Stimulated activated naive CD4-positive, alpha-beta T cell treated with Interleukin-2 at 50 U/mL for 16 hours (primary cell): Measurements from ENCODE around the gene EEPD1.

Experiments used
- DNase-seq: peaks from one replicate; lab custom pipeline; 2025; lab: John Stamatoyannopoulos, UW

Gene EEPD1

DNA sequence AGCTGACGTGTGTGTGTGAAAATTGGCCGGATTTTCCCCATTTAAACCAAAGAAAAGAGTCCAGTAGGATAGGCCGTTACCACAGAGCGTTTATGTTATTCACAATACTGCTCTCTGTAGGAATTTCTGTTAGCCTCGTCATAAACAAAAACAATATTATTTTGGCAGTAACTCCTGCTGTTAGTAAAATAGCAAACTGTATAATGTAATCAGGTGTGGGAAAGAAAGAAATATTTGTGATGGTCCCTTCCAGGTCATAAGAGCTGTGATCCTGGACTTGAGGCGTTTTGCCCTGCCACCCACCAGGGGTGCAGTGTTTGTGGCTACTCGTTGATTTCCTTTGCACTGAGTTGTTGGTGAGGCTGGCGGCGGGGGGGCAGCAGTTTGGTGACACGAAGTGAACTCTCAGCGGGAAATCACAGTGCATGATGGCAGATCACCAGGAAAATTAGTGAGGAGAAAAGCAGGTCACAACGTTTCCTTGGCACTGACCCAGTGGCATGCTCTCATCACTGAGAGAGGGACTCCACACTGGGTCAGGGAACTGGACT lies 2.8 kb downstream of the EEPD1 start:
- DNase-seq, result no peak

DNA sequence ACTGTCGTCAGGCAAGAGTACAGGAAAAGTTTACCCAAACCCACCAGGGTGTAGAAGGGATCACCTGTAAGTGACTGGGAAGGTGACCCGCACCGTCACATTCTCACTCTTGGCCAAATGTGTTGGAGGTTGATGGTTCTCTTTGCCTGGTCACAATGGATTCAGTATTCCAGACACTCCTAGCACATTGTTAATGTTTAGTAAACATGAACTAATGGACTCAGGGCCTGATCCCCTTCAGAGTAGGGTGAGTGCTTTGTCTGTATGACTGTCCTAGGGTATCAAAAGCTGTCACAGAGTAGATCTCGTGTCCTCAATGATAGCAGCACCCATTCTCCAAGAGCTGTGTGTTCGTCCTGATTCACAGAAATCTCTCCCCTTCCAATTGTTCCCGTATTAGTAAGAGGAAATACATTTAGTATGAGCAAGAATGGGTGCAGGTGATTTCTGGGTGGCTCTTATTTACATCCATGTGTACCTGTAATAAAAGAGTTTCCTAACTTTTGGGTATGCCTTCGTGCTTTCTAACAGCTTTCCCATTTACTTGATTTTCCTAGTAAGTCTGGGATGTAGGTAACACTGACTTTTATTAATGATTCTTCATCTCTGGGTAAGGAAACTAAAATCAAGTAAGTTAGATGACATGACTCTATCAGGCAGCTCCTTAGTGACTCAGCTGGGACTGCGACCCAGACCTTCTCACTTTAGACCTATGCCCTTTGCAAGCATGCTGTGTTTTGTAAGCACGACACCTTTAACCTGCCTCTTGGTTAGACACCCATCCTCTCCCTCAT lies 4.7 kb downstream of the EEPD1 start:
- DNase-seq, result no peak

DNA sequence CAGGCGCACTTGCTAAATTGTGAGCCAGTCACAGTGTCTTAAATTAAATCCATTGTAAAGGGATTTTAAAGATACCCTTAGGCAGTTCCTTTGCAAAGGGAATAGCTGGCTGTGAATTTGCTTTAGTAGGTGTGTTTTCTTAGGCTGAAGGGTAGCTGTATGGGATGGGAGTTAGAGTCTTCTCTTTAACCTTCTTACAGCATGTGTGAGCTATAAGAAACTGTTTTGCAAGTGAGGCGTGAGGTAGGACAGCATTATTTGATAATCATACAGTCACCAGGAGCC lies 5.2 kb downstream of the EEPD1 start:
- no peak for DNase-seq

DNA sequence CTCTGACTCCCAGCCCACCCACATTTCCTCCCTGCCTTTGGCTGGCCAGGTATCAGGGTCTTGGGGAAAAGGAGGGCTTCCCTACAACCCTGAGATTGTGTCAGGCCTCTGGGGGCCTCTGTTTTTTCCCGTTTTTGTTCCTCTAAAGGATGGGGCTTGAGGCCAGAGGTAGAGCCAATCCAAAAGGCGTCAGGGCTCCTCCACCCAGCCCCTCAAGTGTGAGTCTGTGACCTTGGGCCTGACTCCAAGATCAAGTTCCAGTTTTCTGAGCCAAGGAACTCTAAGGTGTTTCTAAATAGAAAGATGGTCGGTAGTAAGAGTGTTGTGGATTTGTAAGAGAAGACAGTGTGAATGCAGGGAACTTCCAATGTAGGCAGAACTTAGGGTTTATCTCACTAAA lies 6.6 kb downstream of the EEPD1 start:
- no peak for DNase-seq

DNA sequence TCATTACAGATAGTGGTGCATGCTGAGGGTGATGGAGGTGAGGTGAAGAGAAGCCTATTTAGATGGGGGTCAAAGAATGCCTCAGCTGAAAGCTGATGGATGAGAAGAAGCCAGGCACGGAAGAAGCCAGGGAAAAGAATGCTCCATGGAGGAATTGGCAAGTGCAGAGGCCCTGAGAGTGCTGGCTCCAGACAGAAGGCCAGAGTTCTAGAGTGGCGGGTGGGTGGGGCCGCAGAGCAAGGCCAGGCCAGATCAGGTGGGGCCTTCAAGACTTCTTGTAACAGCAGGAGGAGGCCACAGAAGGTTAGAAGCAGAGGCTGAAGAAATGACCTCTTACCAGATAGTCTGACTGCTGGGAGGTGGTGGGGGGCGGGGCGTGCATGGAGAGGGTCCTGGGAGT lies 7.3 kb downstream of the EEPD1 start:
- no peak for DNase-seq

DNA sequence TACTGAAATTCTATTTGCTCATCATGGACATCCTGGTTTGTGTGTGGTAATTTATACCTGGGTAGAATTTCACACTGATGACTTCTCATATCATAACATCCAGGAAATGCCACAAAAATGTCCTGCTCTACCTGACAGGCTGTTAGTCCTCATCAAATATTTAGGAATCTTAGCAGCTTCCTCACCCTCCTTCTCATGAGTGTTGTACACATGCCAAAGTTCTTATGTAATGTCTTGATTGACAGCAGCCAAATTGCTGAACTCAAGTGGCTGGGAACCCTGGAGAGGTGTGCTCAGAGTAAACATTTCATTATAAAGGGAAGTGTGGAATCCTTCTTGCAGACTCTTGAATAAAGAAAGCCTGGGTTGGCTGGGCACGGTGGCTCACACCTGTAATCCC lies 8.9 kb downstream of the EEPD1 start:
- no peak for DNase-seq

DNA sequence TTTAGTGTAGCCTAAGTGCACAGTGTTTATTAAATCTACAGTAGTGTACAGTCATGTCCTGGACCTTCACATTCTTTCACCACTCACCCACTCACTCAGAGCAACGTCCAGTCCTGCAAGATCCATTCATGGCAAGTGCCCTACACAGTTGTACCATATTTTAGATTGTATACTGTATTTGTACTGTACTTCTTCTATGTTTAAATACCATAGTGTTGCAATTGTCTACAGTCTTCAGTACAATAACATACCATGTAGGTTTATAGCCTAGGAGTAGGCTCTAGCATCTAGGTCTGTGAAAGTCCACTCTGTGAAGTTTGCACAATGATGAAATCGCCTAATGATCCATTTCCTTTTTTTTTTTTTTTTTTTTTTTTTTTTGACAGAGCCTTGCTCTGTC lies 12.0 kb downstream of the EEPD1 start:
- DNase-seq, result no peak

DNA sequence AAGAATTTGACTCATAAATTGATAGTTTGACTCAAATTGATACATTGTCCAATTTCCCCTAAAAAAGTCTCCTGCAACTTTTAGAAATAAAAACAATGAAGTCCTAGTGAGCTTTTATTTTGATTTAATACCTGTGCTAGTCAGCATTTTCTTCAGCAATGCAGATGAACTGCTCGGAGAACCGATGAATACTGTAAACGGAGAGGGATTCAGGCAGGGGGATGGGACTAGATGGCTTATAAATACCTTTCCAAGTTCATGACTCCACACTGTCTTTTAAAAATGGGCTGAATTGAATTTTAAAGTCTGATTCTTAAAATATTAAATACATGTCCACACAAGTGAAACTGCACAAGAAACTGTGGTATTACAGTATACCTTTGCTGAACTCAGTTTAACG lies 12.7 kb downstream of the EEPD1 start:
- DNase-seq, result no peak

DNA sequence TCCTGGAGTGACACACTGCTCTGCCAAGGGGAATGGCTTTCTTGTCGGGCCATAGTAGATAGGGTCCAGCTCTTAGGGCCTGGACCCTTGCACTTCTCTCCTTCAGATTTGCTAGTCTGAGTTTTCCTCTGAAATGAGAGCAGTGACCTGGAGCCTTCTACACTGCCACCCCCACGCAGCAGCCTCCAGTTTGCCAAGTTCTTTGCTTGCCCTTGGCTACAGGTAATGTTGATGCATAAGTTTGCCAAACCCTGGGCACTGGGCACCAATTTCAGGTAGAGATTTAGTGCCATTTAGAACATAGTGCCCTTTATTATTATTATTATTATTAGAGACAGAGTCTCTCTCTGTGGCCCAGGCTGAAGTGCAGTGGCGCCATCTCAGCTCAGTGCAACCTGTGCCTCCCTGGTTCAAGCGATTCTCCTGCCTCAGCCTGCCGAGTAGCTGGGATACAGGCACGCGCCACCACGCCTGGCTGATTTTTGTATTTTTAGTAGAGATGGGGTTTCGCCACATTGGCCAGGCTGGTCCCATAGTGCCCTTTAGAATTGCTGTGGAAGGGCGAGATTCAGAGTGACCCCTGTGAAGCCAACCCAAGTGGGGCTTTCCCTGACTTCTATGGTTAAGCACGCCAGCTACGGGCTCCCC lies 14.5 kb downstream of the EEPD1 start:
- no peak for DNase-seq

DNA sequence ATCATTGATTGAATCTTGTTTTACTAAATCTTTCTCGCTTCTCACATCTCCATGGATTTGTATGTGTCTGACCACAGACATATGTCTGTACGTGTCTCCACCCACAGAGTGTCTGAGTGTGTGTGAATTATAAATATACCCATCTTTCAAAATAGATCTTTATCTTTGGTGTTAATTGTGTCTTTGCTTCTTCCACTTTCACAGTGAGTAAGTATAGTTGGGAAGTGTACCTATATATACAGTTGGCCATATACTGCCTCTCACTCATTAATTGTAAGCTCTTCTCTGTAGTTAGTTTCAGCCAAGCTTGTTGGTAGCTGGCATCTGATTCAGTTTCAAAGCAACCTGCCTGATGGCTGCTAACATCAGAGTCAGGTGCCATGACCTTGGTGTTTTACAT lies 18.4 kb downstream of the EEPD1 start:
- no peak for DNase-seq

DNA sequence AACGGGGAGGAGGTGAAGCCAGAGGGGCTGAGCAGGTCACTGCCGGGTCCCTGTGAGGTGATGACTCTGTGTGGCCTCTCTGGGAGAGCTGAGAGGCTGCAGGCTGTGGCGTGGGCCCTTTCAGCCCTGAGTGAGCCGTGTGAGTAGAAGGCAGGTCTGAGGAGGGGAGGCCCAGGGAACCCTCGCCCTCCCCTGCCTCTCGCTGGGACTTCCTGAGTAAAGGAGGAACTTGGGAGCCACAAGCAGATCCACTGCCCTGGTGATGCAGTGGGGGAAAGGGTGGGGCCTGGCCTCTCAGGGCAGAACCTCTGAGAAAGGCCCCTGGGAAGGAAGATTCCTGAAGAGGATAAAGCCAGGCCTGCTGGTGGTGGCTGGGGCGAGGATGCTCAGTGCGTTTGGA lies 22.8 kb downstream of the EEPD1 start:
- DNase-seq, result no peak

DNA sequence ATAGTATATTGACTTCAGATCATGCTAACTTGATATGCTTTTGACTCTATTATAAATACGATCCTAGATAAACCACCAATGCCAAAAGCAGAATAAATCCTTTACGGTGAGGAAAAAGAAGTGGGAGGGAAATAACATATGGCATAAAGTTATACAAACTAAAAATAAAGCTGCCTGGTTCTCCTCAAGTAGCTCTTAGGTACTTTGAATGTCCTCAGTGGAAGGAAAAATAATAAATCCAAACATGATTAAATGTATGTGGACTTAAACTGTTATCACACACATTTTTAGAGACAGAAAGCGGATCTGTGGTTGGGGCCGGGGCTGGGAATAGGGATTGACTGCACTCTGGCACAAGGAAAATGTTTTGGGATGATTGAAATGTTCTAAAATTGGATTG lies 23.6 kb downstream of the EEPD1 start:
- no peak for DNase-seq

DNA sequence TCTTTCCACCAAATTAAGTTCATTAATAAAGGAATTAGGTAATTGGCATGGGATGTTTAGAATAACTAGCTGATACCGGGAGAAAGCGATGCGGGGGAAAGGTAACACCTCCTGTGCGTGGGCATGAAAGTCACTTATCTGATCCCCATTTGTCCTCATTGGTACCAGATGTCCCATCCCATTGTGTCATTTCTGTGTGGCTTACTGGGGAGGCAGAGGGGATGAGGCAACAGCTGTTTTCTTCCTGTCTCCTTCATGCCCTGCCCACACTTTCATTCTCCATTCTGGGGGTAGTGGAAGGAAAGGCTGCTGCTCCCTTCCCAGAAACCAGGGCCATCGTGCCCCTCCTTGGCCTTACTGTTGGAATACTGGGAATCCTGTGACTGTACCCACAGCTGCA lies 27.1 kb downstream of the EEPD1 start:
- no peak for DNase-seq

DNA sequence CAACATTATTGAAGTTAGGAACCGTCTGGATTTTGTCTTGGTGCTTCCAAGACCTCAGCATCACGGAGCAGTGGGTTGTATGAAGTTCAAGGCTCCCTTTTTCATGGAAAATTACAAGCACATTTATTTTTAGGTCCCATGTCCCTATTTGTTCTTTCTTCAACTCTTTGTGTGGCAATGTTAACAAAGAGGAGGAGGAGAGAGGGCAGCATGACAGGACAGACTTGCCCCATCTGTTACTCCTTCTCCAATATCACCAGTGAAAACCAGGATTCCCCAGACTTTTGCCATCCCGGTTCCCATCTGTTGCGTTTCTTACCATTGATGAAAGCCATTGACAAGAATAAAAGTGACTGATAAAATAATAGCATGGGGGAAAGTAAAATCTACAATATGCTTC lies 28.6 kb downstream of the EEPD1 start:
- no peak for DNase-seq

DNA sequence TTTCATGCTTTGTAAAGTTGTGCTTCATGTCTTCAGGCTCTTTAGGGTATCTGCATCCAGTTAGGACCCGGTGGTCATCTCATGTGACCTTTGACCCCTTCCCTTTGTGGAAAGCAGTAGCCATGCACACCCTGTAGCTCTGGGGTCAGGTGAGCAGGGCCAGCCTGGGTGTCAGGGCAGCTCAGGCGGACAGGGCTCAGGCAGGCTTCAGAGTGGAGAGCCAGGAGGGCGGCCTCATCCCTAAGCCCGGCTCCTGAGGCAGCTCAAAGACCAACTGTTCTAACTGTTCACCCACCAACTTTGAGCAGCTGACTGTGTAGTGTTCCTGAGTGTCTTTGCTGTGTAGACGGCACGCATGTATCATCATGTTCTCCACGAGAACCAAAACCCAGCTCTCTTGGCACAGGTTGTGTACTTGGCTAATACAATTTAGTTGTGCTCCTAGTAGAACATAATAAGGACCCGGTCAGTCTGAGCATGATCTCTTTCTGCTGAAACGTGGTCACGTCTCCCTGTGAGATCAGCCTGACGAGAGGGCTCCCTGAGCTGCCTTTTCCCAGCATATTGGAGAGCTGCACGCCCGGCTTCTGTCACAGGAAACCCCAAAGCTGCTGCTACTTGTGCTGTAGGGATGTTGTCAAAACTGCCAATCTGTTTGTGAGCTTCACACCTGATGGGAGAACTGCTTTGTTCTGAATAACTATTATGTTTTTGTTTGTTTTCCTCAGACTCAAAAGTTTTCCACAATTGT lies 30.0 kb downstream of the EEPD1 start:
- DNase-seq, result no peak

DNA sequence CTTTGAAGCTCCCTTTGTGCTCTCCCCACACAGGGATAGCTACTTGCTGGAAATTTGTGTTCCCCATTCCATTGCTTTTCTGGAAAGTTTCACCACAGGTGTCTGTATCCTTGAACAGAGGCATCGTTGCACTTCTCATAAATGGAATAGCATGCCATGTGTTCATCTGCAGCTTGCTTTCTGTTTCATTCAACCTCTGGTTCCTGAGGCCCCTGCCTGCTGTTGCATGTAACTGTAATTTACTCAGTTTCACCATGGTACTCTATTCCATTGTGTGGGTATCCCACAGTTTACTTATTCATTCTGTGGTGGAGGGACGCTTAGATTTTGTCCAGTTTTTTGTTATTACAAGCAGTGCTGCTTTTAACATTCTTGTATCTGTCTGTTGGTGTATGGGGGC lies 32.0 kb downstream of the EEPD1 start:
- DNase-seq, result no peak

DNA sequence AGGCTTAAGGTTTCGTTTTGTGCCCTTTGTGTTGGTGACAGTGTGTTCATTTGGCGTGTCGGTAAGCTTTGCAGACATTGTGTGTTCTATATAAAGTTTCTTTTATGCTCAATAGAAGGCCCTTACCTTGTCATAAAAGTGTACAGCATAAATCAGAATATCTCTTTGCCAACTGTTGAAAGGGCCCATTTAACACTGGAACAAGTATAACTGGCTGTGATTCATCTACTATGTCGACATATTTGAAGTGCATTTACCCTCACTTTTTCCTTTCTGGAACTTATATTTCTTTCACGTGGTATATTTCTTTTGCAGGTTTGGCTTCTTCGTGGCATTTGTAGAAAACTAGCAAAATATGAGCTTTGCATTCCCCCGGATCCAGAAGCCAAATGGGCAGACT lies 32.7 kb downstream of the EEPD1 start:
- no peak for DNase-seq

DNA sequence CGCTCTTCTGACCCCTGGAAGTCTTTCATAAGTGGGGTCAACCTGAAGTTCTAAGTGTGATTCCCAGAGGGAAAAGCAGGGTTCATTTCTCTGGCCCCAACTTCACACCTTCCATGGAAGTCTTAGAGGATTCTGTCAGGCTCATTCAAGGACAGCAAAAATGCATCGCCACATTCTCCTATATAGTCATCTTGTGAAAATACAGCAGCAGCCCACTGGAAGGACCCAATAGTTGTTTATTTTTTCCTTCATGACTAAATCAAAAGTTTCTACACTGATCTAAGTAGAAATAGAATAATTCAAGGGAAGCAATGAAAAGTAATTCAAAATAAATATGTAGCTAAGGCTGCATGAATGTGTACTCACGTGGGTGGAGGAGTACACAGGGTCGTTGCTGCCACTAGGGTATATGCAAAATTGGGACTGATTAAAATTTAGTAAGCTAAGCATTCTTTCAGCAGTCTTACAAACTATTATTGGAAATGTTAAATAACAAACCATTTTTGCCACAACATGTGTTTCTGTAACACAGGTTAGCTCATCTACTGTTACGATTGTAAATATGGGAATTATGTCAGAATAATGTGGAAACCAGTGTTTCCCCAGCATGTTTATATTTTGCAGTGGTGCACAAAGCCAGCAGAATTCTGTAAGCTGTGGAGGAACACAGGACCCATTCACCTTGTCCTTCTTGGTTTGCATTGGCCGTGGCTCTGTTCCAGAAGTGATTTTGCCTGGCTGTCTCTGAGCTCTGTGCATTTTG lies 33.5 kb downstream of the EEPD1 start:
- no peak for DNase-seq

DNA sequence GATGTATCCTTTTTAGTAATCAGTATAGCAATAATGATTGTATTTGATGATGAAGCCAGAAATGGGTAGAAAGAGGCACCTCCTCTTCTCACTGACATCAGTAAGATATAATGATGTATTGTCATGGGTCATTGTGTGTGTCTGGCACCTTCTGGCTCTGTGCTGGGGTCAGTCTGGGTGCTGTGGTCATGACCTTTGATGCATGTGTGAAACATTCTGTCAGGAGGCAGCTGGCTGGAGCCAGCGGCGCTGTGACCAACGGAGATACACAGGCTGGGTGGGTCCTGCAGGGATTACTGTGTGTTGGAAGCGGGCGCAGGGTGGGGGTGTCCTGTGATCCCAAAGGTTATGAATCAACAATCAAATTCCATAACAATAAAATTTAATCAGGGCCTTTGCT lies 35.2 kb downstream of the EEPD1 start:
- no peak for DNase-seq

DNA sequence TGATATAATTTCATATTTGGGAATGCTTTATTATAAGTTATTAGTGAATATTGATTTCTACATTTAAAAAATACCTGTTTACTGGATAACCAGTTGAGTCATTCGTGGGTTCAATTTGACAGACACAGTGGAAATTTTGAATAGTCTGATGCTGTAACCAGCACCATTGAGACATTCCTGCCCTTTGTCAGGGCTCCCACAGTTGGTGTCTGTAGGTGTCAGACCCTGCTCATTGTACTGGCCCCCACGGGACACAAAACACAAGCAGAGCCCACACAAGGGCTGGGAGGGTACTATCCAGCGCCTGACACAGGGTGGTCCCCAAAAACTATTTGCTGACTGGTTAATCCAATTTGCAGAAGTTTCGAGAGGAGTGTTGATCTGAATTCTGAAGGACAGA lies 35.9 kb downstream of the EEPD1 start:
- no peak for DNase-seq

DNA sequence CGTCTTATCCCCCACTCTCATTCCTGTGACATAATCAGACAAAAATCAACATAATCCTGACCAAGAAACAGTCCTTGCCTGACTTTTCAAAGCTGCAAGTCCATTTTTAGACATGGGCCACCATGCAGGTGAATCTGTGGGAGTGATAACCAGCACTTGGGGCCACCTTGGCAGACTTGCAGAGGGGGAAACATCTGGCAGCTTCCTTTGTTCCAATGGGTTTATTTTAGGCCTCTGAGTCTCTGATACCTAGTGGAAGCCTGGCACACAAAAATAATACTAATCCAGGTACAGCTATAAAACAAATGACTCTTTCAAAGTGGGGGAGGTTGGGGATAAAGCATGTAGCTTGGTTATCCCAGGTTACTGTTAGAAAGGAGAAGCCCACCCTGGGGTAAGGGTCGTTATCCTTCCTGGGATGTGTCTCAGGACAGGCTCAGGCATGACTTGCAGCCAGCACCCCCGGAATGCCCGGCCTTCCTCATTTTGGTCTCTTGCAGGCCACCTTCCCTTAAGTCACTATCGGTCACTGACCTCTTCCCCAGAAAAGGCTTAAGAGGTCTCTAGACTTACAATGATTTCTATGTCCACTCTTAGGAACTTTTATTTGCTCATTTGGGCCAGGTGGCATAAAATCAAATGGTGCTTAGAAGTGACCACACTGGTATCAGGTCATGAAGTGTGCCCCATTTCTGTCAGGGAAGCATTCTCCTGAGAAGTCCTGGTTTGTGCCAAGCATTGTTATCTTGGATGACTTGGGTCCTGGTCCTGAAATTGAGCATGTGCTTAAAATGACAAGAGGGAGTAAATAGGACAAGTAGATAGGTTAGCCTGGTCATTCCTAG lies 37.6 kb downstream of the EEPD1 start:
- no peak for DNase-seq
